ENCODE data around the gene PTPRN2.
A peak's percentile ranks its signal among the peaks of the same experiment; 100 is the strongest.

The PTPRN2 gene

GRCh38 chr7:157689269-157690057 is 898.2 kb downstream of the PTPRN2 start:
- H3K4me3 ChIP-seq (ENCODE audit: low read length in 2 of 2): peak overlapping the region in 1 of 2 donors; percentile 52
- no peak overlapping the region for H3K27ac ChIP-seq (ENCODE audit: low read depth in 2 of 2, low read length in 2 of 2)
- peaks cover 5 to 15% of the 10 kb centered on the region in 2 donors for H3K4me1 ChIP-seq (ENCODE audit: control insufficient read depth in 2 of 2, insufficient read depth in 2 of 2, low read length in 2 of 2)
- H3K36me3 ChIP-seq (ENCODE audit: control insufficient read depth in 2 of 2, insufficient read depth in 2 of 2, low read length in 2 of 2): no peaks in the 10 kb centered on the region
- H3K9me3 ChIP-seq (ENCODE audit: control insufficient read depth in 2 of 2, low read length in 2 of 2): no peaks in the 10 kb centered on the region
- H3K27me3 ChIP-seq (ENCODE audit: control insufficient read depth in 2 of 2, insufficient read depth in 2 of 2, low read length in 2 of 2): peaks cover 30 to 46% of the 10 kb centered on the region in 2 donors
- no peak overlapping the region for H3K9ac ChIP-seq (ENCODE audit: low read depth in 1 of 2, low read length in 2 of 2)

- Histone ChIP-seq H3K36me3 (ENCODE audit: control insufficient read depth in 2 of 2, insufficient read depth in 2 of 2, low read length in 2 of 2) (no peaks in the 10 kb centered on the region), H3K4me3 (ENCODE audit: low read length in 2 of 2) (no peak overlapping the region), H3K9me3 (ENCODE audit: control insufficient read depth in 2 of 2, low read length in 2 of 2) (no peaks in the 10 kb centered on the region), H3K27ac (ENCODE audit: low read depth in 2 of 2, low read length in 2 of 2) (no peak overlapping the region), H3K4me1 (ENCODE audit: control insufficient read depth in 2 of 2, insufficient read depth in 2 of 2, low read length in 2 of 2) (peaks cover 5 to 15% of the 10 kb centered on the region in 2 donors), H3K27me3 (ENCODE audit: control insufficient read depth in 2 of 2, insufficient read depth in 2 of 2, low read length in 2 of 2) (peaks cover 27 to 42% of the 10 kb centered on the region in 2 donors), H3K9ac (ENCODE audit: low read depth in 1 of 2, low read length in 2 of 2) (no peak overlapping the region)
Measured at GRCh38 chr7:157688533-157689268, 898.9 kb downstream of the PTPRN2 start.

- H3K27ac ChIP-seq (ENCODE audit: low read depth in 2 of 2, low read length in 2 of 2): no peak overlapping the region
- H3K4me1 ChIP-seq (ENCODE audit: control insufficient read depth in 2 of 2, insufficient read depth in 2 of 2, low read length in 2 of 2): peaks cover 5 to 15% of the 10 kb centered on the region in 2 donors
- no peak overlapping the region for H3K4me3 ChIP-seq (ENCODE audit: low read length in 2 of 2)
- no peak overlapping the region for H3K9ac ChIP-seq (ENCODE audit: low read depth in 1 of 2, low read length in 2 of 2)
- no peaks in the 10 kb centered on the region for H3K36me3 ChIP-seq (ENCODE audit: control insufficient read depth in 2 of 2, insufficient read depth in 2 of 2, low read length in 2 of 2)
- peaks cover 29 to 48% of the 10 kb centered on the region in 2 donors for H3K27me3 ChIP-seq (ENCODE audit: control insufficient read depth in 2 of 2, insufficient read depth in 2 of 2, low read length in 2 of 2)
- no peaks in the 10 kb centered on the region for H3K9me3 ChIP-seq (ENCODE audit: control insufficient read depth in 2 of 2, low read length in 2 of 2)
Measured at GRCh38 chr7:157687845-157688532, 899.6 kb downstream of the PTPRN2 start.

GRCh38 chr7:157687158-157687557 is 900.5 kb downstream of the PTPRN2 start:
- no peak overlapping the region for H3K27ac ChIP-seq (ENCODE audit: low read depth in 2 of 2, low read length in 2 of 2)
- no peaks in the 10 kb centered on the region for H3K9me3 ChIP-seq (ENCODE audit: control insufficient read depth in 2 of 2, low read length in 2 of 2)
- H3K27me3 ChIP-seq (ENCODE audit: control insufficient read depth in 2 of 2, insufficient read depth in 2 of 2, low read length in 2 of 2): peaks cover 35 to 52% of the 10 kb centered on the region in 2 donors
- H3K4me1 ChIP-seq (ENCODE audit: control insufficient read depth in 2 of 2, insufficient read depth in 2 of 2, low read length in 2 of 2): peaks cover 5 to 15% of the 10 kb centered on the region in 2 donors
- no peak overlapping the region for H3K4me3 ChIP-seq (ENCODE audit: low read length in 2 of 2)
- no peaks in the 10 kb centered on the region for H3K36me3 ChIP-seq (ENCODE audit: control insufficient read depth in 2 of 2, insufficient read depth in 2 of 2, low read length in 2 of 2)
- no peak overlapping the region for H3K9ac ChIP-seq (ENCODE audit: low read depth in 1 of 2, low read length in 2 of 2)

GRCh38 chr7:157686285-157686894 is 901.2 kb downstream of the PTPRN2 start:
- no peaks in the 10 kb centered on the region for H3K36me3 ChIP-seq (ENCODE audit: control insufficient read depth in 2 of 2, insufficient read depth in 2 of 2, low read length in 2 of 2)
- no peak overlapping the region for H3K27ac ChIP-seq (ENCODE audit: low read depth in 2 of 2, low read length in 2 of 2)
- no peaks in the 10 kb centered on the region for H3K9me3 ChIP-seq (ENCODE audit: control insufficient read depth in 2 of 2, low read length in 2 of 2)
- H3K9ac ChIP-seq (ENCODE audit: low read depth in 1 of 2, low read length in 2 of 2): no peak overlapping the region
- peaks cover 37 to 52% of the 10 kb centered on the region in 2 donors for H3K27me3 ChIP-seq (ENCODE audit: control insufficient read depth in 2 of 2, insufficient read depth in 2 of 2, low read length in 2 of 2)
- peaks cover 2 to 10% of the 10 kb centered on the region in 2 donors for H3K4me1 ChIP-seq (ENCODE audit: control insufficient read depth in 2 of 2, insufficient read depth in 2 of 2, low read length in 2 of 2)
- no peak overlapping the region for H3K4me3 ChIP-seq (ENCODE audit: low read length in 2 of 2)

- peaks cover 0 to 7% of the 10 kb centered on the region in 2 donors for H3K4me1 ChIP-seq (ENCODE audit: control insufficient read depth in 2 of 2, insufficient read depth in 2 of 2, low read length in 2 of 2)
- H3K27me3 ChIP-seq (ENCODE audit: control insufficient read depth in 2 of 2, insufficient read depth in 2 of 2, low read length in 2 of 2): peaks cover 37 to 52% of the 10 kb centered on the region in 2 donors
- no peak overlapping the region for H3K9ac ChIP-seq (ENCODE audit: low read depth in 1 of 2, low read length in 2 of 2)
- no peaks in the 10 kb centered on the region for H3K9me3 ChIP-seq (ENCODE audit: control insufficient read depth in 2 of 2, low read length in 2 of 2)
- no peaks in the 10 kb centered on the region for H3K36me3 ChIP-seq (ENCODE audit: control insufficient read depth in 2 of 2, insufficient read depth in 2 of 2, low read length in 2 of 2)
- H3K27ac ChIP-seq (ENCODE audit: low read depth in 2 of 2, low read length in 2 of 2): no peak overlapping the region
- H3K4me3 ChIP-seq (ENCODE audit: low read length in 2 of 2): no peak overlapping the region
Measured at GRCh38 chr7:157685430-157686284, 902.0 kb downstream of the PTPRN2 start.

- Histone ChIP-seq H3K4me1 (ENCODE audit: control insufficient read depth in 2 of 2, insufficient read depth in 2 of 2, low read length in 2 of 2) (peaks cover 0 to 5% of the 10 kb centered on the region in 2 donors), H3K9ac (ENCODE audit: low read depth in 1 of 2, low read length in 2 of 2) (no peak overlapping the region), H3K4me3 (ENCODE audit: low read length in 2 of 2) (no peak overlapping the region), H3K27ac (ENCODE audit: low read depth in 2 of 2, low read length in 2 of 2) (no peak overlapping the region), H3K9me3 (ENCODE audit: control insufficient read depth in 2 of 2, low read length in 2 of 2) (no peaks in the 10 kb centered on the region), H3K27me3 (ENCODE audit: control insufficient read depth in 2 of 2, insufficient read depth in 2 of 2, low read length in 2 of 2) (peaks cover 37 to 52% of the 10 kb centered on the region in 2 donors), H3K36me3 (ENCODE audit: control insufficient read depth in 2 of 2, insufficient read depth in 2 of 2, low read length in 2 of 2) (no peaks in the 10 kb centered on the region)
Measured at GRCh38 chr7:157684909-157685429, 902.7 kb downstream of the PTPRN2 start.

- Histone ChIP-seq H3K4me3 (ENCODE audit: low read length in 2 of 2) (no peak overlapping the region), H3K9me3 (ENCODE audit: control insufficient read depth in 2 of 2, low read length in 2 of 2) (no peaks in the 10 kb centered on the region), H3K27ac (ENCODE audit: low read depth in 2 of 2, low read length in 2 of 2) (no peak overlapping the region), H3K4me1 (ENCODE audit: control insufficient read depth in 2 of 2, insufficient read depth in 2 of 2, low read length in 2 of 2) (no peaks in the 10 kb centered on the region), H3K27me3 (ENCODE audit: control insufficient read depth in 2 of 2, insufficient read depth in 2 of 2, low read length in 2 of 2) (peaks cover 33 to 47% of the 10 kb centered on the region in 2 donors), H3K36me3 (ENCODE audit: control insufficient read depth in 2 of 2, insufficient read depth in 2 of 2, low read length in 2 of 2) (no peaks in the 10 kb centered on the region), H3K9ac (ENCODE audit: low read depth in 1 of 2, low read length in 2 of 2) (no peak overlapping the region)
Measured at GRCh38 chr7:157684157-157684908, 903.3 kb downstream of the PTPRN2 start.
